Measurements from ENCODE around the gene RNF4. TPM values are rescaled to one million over a fixed set of nuclear protein-coding genes. Genes with fewer than 3 reads are reported as not detected.
A peak's percentile ranks its signal among the peaks of the same experiment; 100 is the strongest.

Gene RNF4
- total and polyA plus RNA-seq, 2 donors (not counting 1 experiment from before 2014, with no cell fraction given) = 45.6 to 72.4 TPM

- Histone ChIP-seq H3K4me3 (replicated peaks in 1 of 4; ENCODE audit: control extremely low read depth in 1 of 4, insufficient read depth in 1 of 4, low read depth in 3 of 4, low read length in 4 of 4) (no peak overlapping the region), H3K36me3 (ENCODE audit: control insufficient read depth, insufficient read depth, low read length) (peaks cover 16% of the 10 kb centered on the region), H4K20me1 (ENCODE audit: control insufficient read depth, extremely low read depth, insufficient read depth, low read length) (no peaks in the 10 kb centered on the region), H3K79me2 (ENCODE audit: control insufficient read depth, insufficient read depth, low read length) (peaks cover 14% of the 10 kb centered on the region), H3K4me2 (ENCODE audit: extremely low read depth, insufficient read depth, low read length) (no peak overlapping the region), H3K27me3 (ENCODE audit: control insufficient read depth, insufficient read depth, low read length) (no peaks in the 10 kb centered on the region), H3K9ac (ENCODE audit: insufficient read depth, low read length) (no peak overlapping the region), H2AFZ (ENCODE audit: low read length) (no peak overlapping the region), H3K9me3 (ENCODE audit: control insufficient read depth, insufficient read depth, low read depth, low read length) (no peaks in the 10 kb centered on the region), H3K27ac (ENCODE audit: insufficient read depth, low read length) (no peak overlapping the region), H3K4me1 (ENCODE audit: control insufficient read depth, extremely low read depth, insufficient read depth, low read length) (no peaks in the 10 kb centered on the region)
- TF ChIP-seq CTCF (conservative IDR thresholded peaks at IDR 0.05 in 1 of 2, IDR thresholded peaks at IDR 0.05 in 1 of 2; ENCODE audit: low read depth in 1 of 2, low read length in 2 of 2) = no peak
- no peak for TF ChIP-seq EZH2 (IDR thresholded peaks at IDR 0.05; ENCODE audit: low read length, missing control alignments)
- no peak for DNase-seq (ENCODE audit: low read depth in 2 of 2)
Observed at GRCh38 chr4:2497931-2498330, 29.0 kb downstream of the RNF4 start.

- Histone ChIP-seq H2AFZ (ENCODE audit: low read length) (no peak overlapping the region), H4K20me1 (ENCODE audit: control insufficient read depth, extremely low read depth, insufficient read depth, low read length) (no peaks in the 10 kb centered on the region), H3K9me3 (ENCODE audit: control insufficient read depth, insufficient read depth, low read depth, low read length) (no peaks in the 10 kb centered on the region), H3K4me3 (replicated peaks in 1 of 4; ENCODE audit: control extremely low read depth in 1 of 4, insufficient read depth in 1 of 4, low read depth in 3 of 4, low read length in 4 of 4) (no peak overlapping the region), H3K9ac (ENCODE audit: insufficient read depth, low read length) (no peak overlapping the region), H3K79me2 (ENCODE audit: control insufficient read depth, insufficient read depth, low read length) (peaks cover 3% of the 10 kb centered on the region), H3K36me3 (ENCODE audit: control insufficient read depth, insufficient read depth, low read length) (peaks cover 13% of the 10 kb centered on the region), H3K27ac (ENCODE audit: insufficient read depth, low read length) (no peak overlapping the region), H3K4me2 (ENCODE audit: extremely low read depth, insufficient read depth, low read length) (no peak overlapping the region), H3K27me3 (ENCODE audit: control insufficient read depth, insufficient read depth, low read length) (no peaks in the 10 kb centered on the region), H3K4me1 (ENCODE audit: control insufficient read depth, extremely low read depth, insufficient read depth, low read length) (no peaks in the 10 kb centered on the region)
- TF ChIP-seq EZH2 (IDR thresholded peaks at IDR 0.05; ENCODE audit: low read length, missing control alignments) (no peak), CTCF (conservative IDR thresholded peaks at IDR 0.05 in 1 of 2, IDR thresholded peaks at IDR 0.05 in 1 of 2; ENCODE audit: low read depth in 1 of 2, low read length in 2 of 2) (no peak)
- DNase-seq (ENCODE audit: low read depth in 2 of 2) = peak in 1 of 2 donors; percentile 19
Observed at GRCh38 chr4:2500547-2500946, 31.6 kb downstream of the RNF4 start.

- Histone ChIP-seq H3K79me2 (ENCODE audit: control insufficient read depth, insufficient read depth, low read length) (peaks cover 5% of the 10 kb centered on the region), H3K27me3 (ENCODE audit: control insufficient read depth, insufficient read depth, low read length) (no peaks in the 10 kb centered on the region), H3K36me3 (ENCODE audit: control insufficient read depth, insufficient read depth, low read length) (peaks cover 13% of the 10 kb centered on the region), H3K4me2 (ENCODE audit: extremely low read depth, insufficient read depth, low read length) (no peak overlapping the region), H3K9me3 (ENCODE audit: control insufficient read depth, insufficient read depth, low read depth, low read length) (no peaks in the 10 kb centered on the region), H3K4me1 (ENCODE audit: control insufficient read depth, extremely low read depth, insufficient read depth, low read length) (no peaks in the 10 kb centered on the region), H4K20me1 (ENCODE audit: control insufficient read depth, extremely low read depth, insufficient read depth, low read length) (no peaks in the 10 kb centered on the region), H3K9ac (ENCODE audit: insufficient read depth, low read length) (no peak overlapping the region), H3K4me3 (replicated peaks in 1 of 4; ENCODE audit: control extremely low read depth in 1 of 4, insufficient read depth in 1 of 4, low read depth in 3 of 4, low read length in 4 of 4) (no peak overlapping the region), H2AFZ (ENCODE audit: low read length) (no peak overlapping the region), H3K27ac (ENCODE audit: insufficient read depth, low read length) (no peak overlapping the region)
- DNase-seq (ENCODE audit: low read depth in 2 of 2) = no peak
- TF ChIP-seq EZH2 (IDR thresholded peaks at IDR 0.05; ENCODE audit: low read length, missing control alignments) = no peak
- no peak for TF ChIP-seq CTCF (conservative IDR thresholded peaks at IDR 0.05 in 1 of 2, IDR thresholded peaks at IDR 0.05 in 1 of 2; ENCODE audit: low read depth in 1 of 2, low read length in 2 of 2)
Observed at GRCh38 chr4:2501034-2501594, 32.2 kb downstream of the RNF4 start.

Measured in fibroblast of lung (primary cell).